Prostate gland (tissue), 2 donors: ENCODE data around the gene MEPCE.

Source experiments
- CTCF ChIP-seq, 4 experiments: fragments of 200-600 bp in 2 of 4; fragments of 450-650 bp in 2 of 4; sonication (generic) in 2 of 4; IDR thresholded peaks; 1 replicate in 3 of 4; 2 replicates in 1 of 4; pipeline ENCODE4 v1.5.1; 2016 to 2019; ENCODE audit warnings: antibody characterized with exemption in 4 of 4, mild to moderate bottlenecking in 2 of 4, moderate library complexity in 2 of 4
- POLR2A ChIP-seq: fragments of 450-650 bp; IDR thresholded peaks from one replicate; pipeline ENCODE4 v1.6.1; 2016; ENCODE audit warnings: antibody characterized with exemption, mild to moderate bottlenecking
- POLR2AphosphoS5 ChIP-seq: sonication (generic); formaldehyde crosslinking; IDR thresholded peaks from one replicate; pipeline ENCODE4 v1.6.1; 2017; ENCODE audit warnings: antibody characterized with exemption

GRCh38 chr7:100446040-100446439, 16.4 kb downstream of the MEPCE start:
- no peak for TF ChIP-seq POLR2A
- TF ChIP-seq CTCF (IDR thresholded peaks at IDR 0.05): no peak
- no peak for TF ChIP-seq POLR2AphosphoS5
